ENCODE data around the gene PICALM. TPM values are rescaled to one million over a fixed set of nuclear protein-coding genes. Genes with fewer than 3 reads are reported as not detected.

PICALM gene
- total and polyA plus RNA-seq, 2 of the 8 experiments (the other 6 are each of a cell fraction or from before 2014, with no cell fraction given) = 69.4 to 71.3 TPM

DNA sequence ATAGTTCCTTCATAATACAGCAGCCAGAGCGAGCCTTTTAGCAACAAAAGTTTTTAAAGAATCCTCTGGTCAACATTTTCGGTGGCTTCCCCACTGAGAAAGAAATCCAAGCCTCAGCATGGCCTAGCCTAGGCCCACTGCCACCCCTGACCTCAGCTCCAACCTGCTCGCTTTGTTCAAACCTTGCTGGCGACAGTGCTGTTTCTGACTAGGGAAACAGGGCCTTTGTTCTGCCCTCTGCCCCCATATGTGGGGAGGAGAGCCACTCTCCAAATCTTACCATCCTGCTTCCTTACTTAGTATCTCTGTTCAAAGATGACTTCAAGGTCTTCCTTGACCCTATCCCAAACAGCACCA lies 117.9 kb downstream of the PICALM start:
- Histone ChIP-seq H4K20me1 (replicated peaks in 1 of 2; ENCODE audit: control insufficient read depth in 1 of 2, insufficient read depth in 2 of 2, low read length in 2 of 2) (no peaks in the 10 kb centered on the region), H2BK20ac (ENCODE audit: low read length) (no peak overlapping the region), H2AFZ (ENCODE audit: low read length) (no peak overlapping the region), H3K4me1 (replicated peaks in 1 of 4; ENCODE audit: control insufficient read depth in 3 of 4, insufficient read depth in 4 of 4, low read length in 3 of 4) (no peaks in the 10 kb centered on the region), H2BK15ac (ENCODE audit: low read length) (no peak overlapping the region), H3K79me1 (ENCODE audit: low read depth, low read length) (no peaks in the 10 kb centered on the region), H2AK5ac (ENCODE audit: low read depth, low read length) (no peak overlapping the region), H4K8ac (ENCODE audit: extremely low read depth, insufficient read depth, low read length) (no peak overlapping the region), H3K23ac (ENCODE audit: insufficient read length) (no peak overlapping the region), H3K14ac (ENCODE audit: insufficient read length) (no peak overlapping the region), H3K9ac (replicated peaks in 1 of 4; ENCODE audit: extremely low read depth in 1 of 4, low read depth in 3 of 4, low read length in 3 of 4) (no peak overlapping the region), H3K27ac (ENCODE audit: low read depth, low read length) (no peak overlapping the region), H3K36me3 (ENCODE audit: control insufficient read depth in 2 of 4, insufficient read depth in 4 of 4, low read length in 3 of 4) (peaks cover 0 to 3% (median 0%) of the 10 kb centered on the region in 4 experiments; a peak in 3 of 8 replicates), H3K9me3 (ENCODE audit: insufficient read depth in 2 of 2, low read depth in 1 of 2, low read length in 1 of 2) (peaks cover 0 to 2% of the 10 kb centered on the region in 2 experiments; a peak in 1 of 4 replicates), H2BK120ac (replicated peaks; ENCODE audit: low read depth, low read length) (no peak overlapping the region), H4K5ac (ENCODE audit: insufficient read length, low read depth, low read length) (no peak overlapping the region), H3K27me3 (replicated peaks in 1 of 4; ENCODE audit: control insufficient read depth in 3 of 4, extremely low read depth in 1 of 4, insufficient read depth in 3 of 4, low read length in 3 of 4) (no peaks in the 10 kb centered on the region), H2BK12ac (ENCODE audit: low read depth, low read length) (no peak overlapping the region), H2BK5ac (ENCODE audit: low read depth, low read length) (no peak overlapping the region), H3K4ac (replicated peaks; ENCODE audit: insufficient read length, low read depth, low read length) (no peak overlapping the region), H3K56ac (replicated peaks; ENCODE audit: insufficient read length, low read depth, low read length) (no peak overlapping the region), H3K23me2 (ENCODE audit: low read depth, low read length) (no peaks in the 10 kb centered on the region), H3K4me3 (ENCODE audit: extremely low read depth in 1 of 4, insufficient read depth in 2 of 4, low read depth in 3 of 4, low read length in 4 of 4) (no peak overlapping the region), H3K18ac (ENCODE audit: extremely low read depth, low read length) (no peak overlapping the region), H3K4me2 (ENCODE audit: insufficient read depth in 1 of 2, low read depth in 2 of 2, low read length in 2 of 2) (no peak overlapping the region), H3K79me2 (ENCODE audit: control insufficient read depth in 1 of 2, insufficient read depth in 2 of 2, low read length in 2 of 2) (no peaks in the 10 kb centered on the region), H4K91ac (replicated peaks; ENCODE audit: insufficient read length, low read length) (no peak overlapping the region)
- WGBS, 2 experiments (ENCODE audit: extremely low coverage in 1 of 2, insufficient coverage in 1 of 2, insufficient read length in 1 of 2, insufficient replicate concordance in 2 of 2, low coverage in 1 of 2, low lambda C conversion rate in 2 of 2, missing lambda C conversion rate in 1 of 2) = 96% methylated on average over 4 of the region's 4 CpGs; no CpG with 5 or more reads in 1 of the 2 experiments
- DNase-seq (ENCODE audit: low read depth in 1 of 2, low spot score in 2 of 2) = no peak
- POLR2A ChIA-PET (ENCODE audit: partially characterized antibody) = interaction anchor here (1.0 to 1.5 kb wide), 2 partner anchors 11 to 12 kb away, joined by 3 to 4 read pairs; no protein-coding TSS in a partner anchor
- CTCF ChIA-PET (ENCODE audit: partially characterized antibody) = interaction anchor here (1.1 kb wide), 1 partner anchor 12 kb away, joined by 3 read pairs; no protein-coding TSS in a partner anchor
- no peak for FAIRE-seq
- no peak for TF ChIP-seq POU5F1 (IDR thresholded peaks at IDR 0.05; ENCODE audit: low read depth, low read length)
- TF ChIP-seq CHD2 (IDR thresholded peaks at IDR 0.05; ENCODE audit: low read length) = no peak
- TF ChIP-seq SIN3A (conservative IDR thresholded peaks at IDR 0.05 in 1 of 2, IDR thresholded peaks at IDR 0.05 in 1 of 2; ENCODE audit: low read depth in 1 of 2, low read length in 2 of 2) = no peak
- no peak for TF ChIP-seq KDM5A (IDR thresholded peaks at IDR 0.05; ENCODE audit: low read length)
- no peak for TF ChIP-seq KDM4A (IDR thresholded peaks at IDR 0.05; ENCODE audit: low read depth, low read length, severe bottlenecking)
- no peak for TF ChIP-seq TCF12 (IDR thresholded peaks at IDR 0.05; ENCODE audit: low read depth, low read length)
- TF ChIP-seq SIRT6 (IDR thresholded peaks at IDR 0.05; ENCODE audit: low read length) = no peak
- TF ChIP-seq CBX8 (IDR thresholded peaks at IDR 0.05; ENCODE audit: borderline replicate concordance, low read depth, low read length) = no peak
- TF ChIP-seq HDAC6 (IDR thresholded peaks at IDR 0.05; ENCODE audit: low read depth, low read length) = no peak
- no peak for TF ChIP-seq SIX5 (IDR thresholded peaks at IDR 0.05; ENCODE audit: low read depth, low read length)
- no peak for TF ChIP-seq ZNF274 (IDR thresholded peaks at IDR 0.05; ENCODE audit: borderline replicate concordance, extremely low read depth, low read length)
- no peak for TF ChIP-seq CBX5 (IDR thresholded peaks at IDR 0.05; ENCODE audit: low read depth, low read length)
- no peak for TF ChIP-seq ATF3 (IDR thresholded peaks at IDR 0.05; ENCODE audit: insufficient read depth, low read depth, low read length)
- TF ChIP-seq NRF1 (IDR thresholded peaks at IDR 0.05; ENCODE audit: low read depth, low read length) = no peak
- TF ChIP-seq TAF1 (IDR thresholded peaks at IDR 0.05; ENCODE audit: low read depth, low read length) = no peak

Measured in H1 (cell line).